ENCODE results near the gene RUSC2. TPM values are rescaled to one million over a fixed set of nuclear protein-coding genes. Genes with fewer than 3 reads are reported as not detected.

RUSC2 gene
- total and polyA plus RNA-seq, 10 of the 15 experiments (the other 5 are each of a cell fraction or from before 2014, with no cell fraction given), result not detected

DNA sequence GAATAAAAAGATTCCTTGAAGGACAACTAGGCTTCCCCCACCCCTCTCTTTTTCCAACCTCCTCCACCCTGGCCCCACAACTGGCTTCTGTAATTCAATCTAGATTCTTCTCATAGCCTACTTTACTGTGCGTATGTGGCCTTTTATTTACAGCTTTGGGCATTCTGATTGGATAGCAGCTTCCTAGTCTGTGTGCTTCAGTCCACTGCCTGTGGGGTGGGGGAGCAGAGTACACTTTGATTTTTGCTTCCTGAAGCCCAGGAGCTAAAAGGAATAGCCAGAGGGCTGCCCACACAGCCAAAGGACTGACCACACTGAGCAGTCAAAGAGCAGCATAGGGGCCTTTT lies 30.4 kb downstream of the RUSC2 start (continued):
- no peak for TF ChIP-seq ETV6 (conservative IDR thresholded peaks at IDR 0.05 in 1 of 2, IDR thresholded peaks at IDR 0.05 in 1 of 2; ENCODE audit: borderline replicate concordance in 1 of 2, low read depth in 1 of 2)
- TF ChIP-seq MEF2B (IDR thresholded peaks at IDR 0.05; ENCODE audit: partially characterized antibody, poor library complexity, severe bottlenecking), result no peak
- TF ChIP-seq ZZZ3 (IDR thresholded peaks at IDR 0.05; ENCODE audit: control insufficient read depth, insufficient read length, low read depth), result no peak
- no peak for TF ChIP-seq EP300 (IDR thresholded peaks at IDR 0.05; ENCODE audit: borderline replicate concordance in 1 of 2, control insufficient read depth in 1 of 2, low read depth in 2 of 2, low read length in 2 of 2)
- TF ChIP-seq RCOR1 (conservative IDR thresholded peaks at IDR 0.05; ENCODE audit: low read depth, low read length), result no peak
- no peak for TF ChIP-seq ZNF207 (IDR thresholded peaks at IDR 0.05; ENCODE audit: borderline replicate concordance)
- TF ChIP-seq POLR2AphosphoS5 (IDR thresholded peaks at IDR 0.05; ENCODE audit: low read length), result no peak
- no peak for TF ChIP-seq TBL1XR1 (IDR thresholded peaks at IDR 0.05; ENCODE audit: low read depth, low read length)
- TF ChIP-seq MEF2A (IDR thresholded peaks at IDR 0.05; ENCODE audit: insufficient read depth, low read depth, low read length), result no peak
- TF ChIP-seq, protein P1, sequence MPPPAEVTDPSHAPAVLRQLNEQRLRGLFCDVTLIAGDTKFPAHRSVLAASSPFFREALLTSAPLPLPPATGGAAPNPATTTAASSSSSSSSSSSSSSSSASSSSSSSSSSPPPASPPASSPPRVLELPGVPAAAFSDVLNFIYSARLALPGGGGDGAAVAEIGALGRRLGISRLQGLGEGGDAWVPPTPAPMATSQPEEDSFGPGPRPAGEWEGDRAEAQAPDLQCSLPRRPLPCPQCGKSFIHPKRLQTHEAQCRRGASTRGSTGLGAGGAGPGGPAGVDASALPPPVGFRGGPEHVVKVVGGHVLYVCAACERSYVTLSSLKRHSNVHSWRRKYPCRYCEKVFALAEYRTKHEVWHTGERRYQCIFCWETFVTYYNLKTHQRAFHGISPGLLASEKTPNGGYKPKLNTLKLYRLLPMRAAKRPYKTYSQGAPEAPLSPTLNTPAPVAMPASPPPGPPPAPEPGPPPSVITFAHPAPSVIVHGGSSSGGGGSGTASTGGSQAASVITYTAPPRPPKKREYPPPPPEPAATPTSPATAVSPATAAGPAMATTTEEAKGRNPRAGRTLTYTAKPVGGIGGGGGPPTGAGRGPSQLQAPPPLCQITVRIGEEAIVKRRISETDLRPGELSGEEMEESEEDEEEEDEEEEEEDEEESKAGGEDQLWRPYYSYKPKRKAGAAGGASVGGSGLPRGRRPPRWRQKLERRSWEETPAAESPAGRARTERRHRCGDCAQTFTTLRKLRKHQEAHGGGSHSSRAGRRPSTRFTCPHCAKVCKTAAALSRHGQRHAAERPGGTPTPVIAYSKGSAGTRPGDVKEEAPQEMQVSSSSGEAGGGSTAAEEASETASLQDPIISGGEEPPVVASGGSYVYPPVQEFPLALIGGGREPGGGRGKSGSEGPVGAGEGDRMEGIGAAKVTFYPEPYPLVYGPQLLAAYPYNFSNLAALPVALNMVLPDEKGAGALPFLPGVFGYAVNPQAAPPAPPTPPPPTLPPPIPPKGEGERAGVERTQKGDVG (CRISPR knock-in tag; IDR thresholded peaks at IDR 0.05), result no peak
- TF ChIP-seq ZNF217 (IDR thresholded peaks at IDR 0.05), result no peak
- no peak for TF ChIP-seq EZH2 (IDR thresholded peaks at IDR 0.05; ENCODE audit: borderline replicate concordance, control insufficient read depth, low read depth, low read length)
- TF ChIP-seq, protein P2, sequence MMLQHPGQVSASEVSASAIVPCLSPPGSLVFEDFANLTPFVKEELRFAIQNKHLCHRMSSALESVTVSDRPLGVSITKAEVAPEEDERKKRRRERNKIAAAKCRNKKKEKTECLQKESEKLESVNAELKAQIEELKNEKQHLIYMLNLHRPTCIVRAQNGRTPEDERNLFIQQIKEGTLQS (IDR thresholded peaks at IDR 0.05; ENCODE audit: borderline replicate concordance, extremely low read depth, low read depth, low read length), result no peak
